ENCODE results near the gene ARID1B.

Gene ARID1B

GRCh38 chr6:157061770-157062594, 284.8 kb downstream of the ARID1B start:
- no peak for TF ChIP-seq CTCF (IDR thresholded peaks at IDR 0.05)

DNA sequence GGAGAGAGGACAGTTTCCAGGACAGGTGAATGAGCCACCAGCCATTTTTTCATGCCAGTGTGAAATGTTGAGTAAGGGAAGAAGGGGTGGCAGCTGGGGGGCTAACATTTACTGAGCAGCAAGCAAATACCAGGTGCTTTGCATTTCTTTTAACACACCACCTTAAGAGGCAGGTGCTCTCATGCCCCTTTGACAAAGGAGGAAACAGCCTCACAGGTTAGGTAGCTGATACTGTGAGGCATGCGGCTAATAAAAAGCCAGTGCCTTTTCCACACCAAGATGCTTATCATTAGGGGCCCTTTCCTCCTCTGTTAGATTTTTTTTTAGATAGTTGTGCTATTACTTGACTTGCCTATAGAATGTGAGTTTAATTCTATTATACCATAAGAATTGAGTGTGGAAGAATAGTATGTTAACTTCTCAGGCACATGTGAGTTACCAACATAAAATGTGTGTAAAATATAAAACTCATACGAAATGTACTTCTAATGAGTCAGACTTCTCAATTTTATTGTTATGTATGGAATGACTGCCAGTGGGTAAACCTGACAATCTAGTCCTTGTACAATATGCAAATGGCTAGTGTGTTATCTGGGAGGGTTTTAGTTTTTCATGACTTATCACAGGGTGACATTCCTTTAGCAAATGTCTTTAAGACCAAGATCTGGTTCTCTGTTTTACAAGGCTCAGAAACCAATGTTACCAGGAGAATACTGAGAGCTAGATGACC, 286.2 kb downstream of the ARID1B start:
- Histone ChIP-seq H3K4me1 (ENCODE audit: control insufficient read depth in 1 of 2, insufficient read depth in 1 of 2, low read depth in 1 of 2, low read length in 1 of 2) (peaks cover 14 to 22% of the 10 kb centered on the region in 2 experiments), H3K36me3 (no peaks in the 10 kb centered on the region), H3K27ac (no peak overlapping the region), H3K27me3 (no peaks in the 10 kb centered on the region), H3K4me3 (ENCODE audit: low read depth in 1 of 2, low read length in 1 of 2) (no peak overlapping the region), H3K9me3 (no peaks in the 10 kb centered on the region)
- no peak for TF ChIP-seq CTCF (IDR thresholded peaks at IDR 0.05)

More at GRCh38 chr6:157061770-157062594, 284.8 kb downstream of the ARID1B start:
- Histone ChIP-seq H3K4me1 (ENCODE audit: control insufficient read depth in 1 of 2, insufficient read depth in 1 of 2, low read depth in 1 of 2, low read length in 1 of 2) (peaks cover 10 to 18% of the 10 kb centered on the region in 2 experiments), H3K9me3 (no peaks in the 10 kb centered on the region), H3K36me3 (no peaks in the 10 kb centered on the region), H3K4me3 (ENCODE audit: low read depth in 1 of 2, low read length in 1 of 2) (no peak overlapping the region), H3K27ac (no peak overlapping the region), H3K27me3 (no peaks in the 10 kb centered on the region)

- H3K27me3 ChIP-seq, result no peaks in the 10 kb centered on the region
- no peak overlapping the region for H3K27ac ChIP-seq
- no peak for TF ChIP-seq CTCF (IDR thresholded peaks at IDR 0.05)
- H3K9me3 ChIP-seq, result no peaks in the 10 kb centered on the region
- no peak overlapping the region for H3K4me3 ChIP-seq (ENCODE audit: low read depth in 1 of 2, low read length in 1 of 2)
- H3K4me1 ChIP-seq (ENCODE audit: control insufficient read depth in 1 of 2, insufficient read depth in 1 of 2, low read depth in 1 of 2, low read length in 1 of 2), result peaks cover 14 to 22% of the 10 kb centered on the region in 2 experiments
- H3K36me3 ChIP-seq, result no peaks in the 10 kb centered on the region
Measured at GRCh38 chr6:157063923-157064322, 286.7 kb downstream of the ARID1B start.

DNA sequence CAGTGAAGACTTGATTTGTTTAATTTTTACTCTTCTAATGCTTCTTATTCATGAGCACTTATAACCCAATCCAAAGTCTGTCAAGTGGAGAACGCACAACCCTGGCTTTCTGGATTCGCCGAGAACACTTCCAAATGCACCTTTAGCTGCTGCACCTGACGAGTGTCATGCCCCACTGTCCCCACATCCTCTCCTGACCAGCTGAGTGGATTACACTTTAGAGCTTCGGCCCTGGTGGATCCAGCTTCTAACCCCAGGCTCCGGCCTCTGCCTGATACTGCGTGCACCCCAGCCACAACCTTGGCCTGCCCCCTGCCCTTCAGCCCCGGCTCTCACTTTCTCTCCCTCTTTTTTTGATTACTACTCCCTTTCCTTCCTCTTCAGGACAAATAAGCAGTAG, 287.3 kb downstream of the ARID1B start:
- H3K27ac ChIP-seq, result peak overlapping the region; percentile 26

GRCh38 chr6:157065366-157065765, 288.2 kb downstream of the ARID1B start:
- Histone ChIP-seq H3K4me3 (ENCODE audit: low read depth in 1 of 2, low read length in 1 of 2) (no peak overlapping the region), H3K36me3 (no peaks in the 10 kb centered on the region), H3K4me1 (ENCODE audit: control insufficient read depth in 1 of 2, insufficient read depth in 1 of 2, low read depth in 1 of 2, low read length in 1 of 2) (peaks cover 11 to 17% of the 10 kb centered on the region in 2 experiments), H3K27me3 (no peaks in the 10 kb centered on the region), H3K9me3 (no peaks in the 10 kb centered on the region), H3K27ac (no peak overlapping the region)
- no peak for TF ChIP-seq CTCF (IDR thresholded peaks at IDR 0.05)

More for the DNA sequence above, 287.3 kb downstream of the ARID1B start:
- Histone ChIP-seq H3K9me3 (no peaks in the 10 kb centered on the region), H3K36me3 (no peaks in the 10 kb centered on the region), H3K4me1 (ENCODE audit: control insufficient read depth in 1 of 2, insufficient read depth in 1 of 2, low read depth in 1 of 2, low read length in 1 of 2) (peaks cover 14 to 22% of the 10 kb centered on the region in 2 experiments), H3K27me3 (no peaks in the 10 kb centered on the region), H3K4me3 (ENCODE audit: low read depth in 1 of 2, low read length in 1 of 2) (no peak overlapping the region)
- no peak for TF ChIP-seq CTCF (IDR thresholded peaks at IDR 0.05)

Data from neutrophil (primary cell).